Measurements from ENCODE around the gene GNG5.
"Not testable (repeated sequence)": the region's sequence is repeated elsewhere in the genome, so short reads cannot be mapped to it uniquely, and the experiment has no call there.

The GNG5 gene

DNA sequence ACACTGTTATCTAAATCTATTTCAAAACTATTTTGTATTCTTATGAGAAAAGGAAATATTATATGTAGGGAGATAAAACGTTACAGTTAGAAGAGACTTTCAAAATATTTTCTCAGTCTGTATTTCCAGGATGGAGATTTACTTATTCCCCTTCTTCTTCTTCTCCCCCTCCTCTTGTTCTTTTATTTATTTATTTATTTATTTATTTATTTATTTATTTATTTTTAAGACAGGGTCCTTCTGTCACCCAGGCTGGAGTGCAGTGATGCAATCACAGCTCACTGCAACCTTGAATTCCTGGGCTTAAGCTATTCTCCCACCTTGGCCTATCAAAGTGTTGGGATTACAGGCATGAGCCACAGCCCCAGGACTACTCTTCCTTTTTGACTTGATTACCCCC lies 30.2 kb downstream of the GNG5 start:
- Mint-ChIP-seq H3K27ac (no peak overlapping the region), H3K4me1 (peaks cover 17% of the 10 kb centered on the region), H3K4me3 (no peak overlapping the region), H3K9me3 (peaks cover 14% of the 10 kb centered on the region), H3K36me3 (peaks cover 20% of the 10 kb centered on the region), H3K27me3 (peaks cover 27% of the 10 kb centered on the region)
- CTCF ChIA-PET = interaction anchor here (0.7 kb wide), 1 partner anchor 67 kb away, joined by 3 read pairs; no protein-coding TSS in a partner anchor
- DNase-seq = no peak

DNA sequence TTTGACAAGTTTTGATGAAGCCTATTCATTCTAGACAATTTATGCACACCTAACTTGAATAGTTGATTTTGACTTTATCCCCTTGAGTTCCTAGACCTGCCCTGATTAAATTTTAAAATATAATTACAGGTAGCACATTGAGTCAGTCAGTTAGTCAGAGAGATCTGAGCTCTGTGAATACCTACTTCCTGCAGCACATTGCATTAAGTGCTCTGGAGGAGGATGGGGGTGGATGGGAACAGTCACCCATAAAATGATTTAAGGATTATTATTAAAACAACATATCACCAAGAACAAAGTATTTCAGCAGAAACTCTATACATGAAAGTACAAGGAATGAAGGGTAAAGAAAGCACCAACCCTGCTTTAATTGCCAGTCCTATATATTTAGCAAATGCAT lies 39.1 kb downstream of the GNG5 start:
- Mint-ChIP-seq H3K36me3 (no peaks in the 10 kb centered on the region), H3K27me3 (peaks cover 15% of the 10 kb centered on the region), H3K9me3 (no peaks in the 10 kb centered on the region), H3K27ac (no peak overlapping the region), H3K4me3 (no peak overlapping the region), H3K4me1 (no peaks in the 10 kb centered on the region)
- CTCF ChIA-PET = no interaction called here
- no peak for DNase-seq

DNA sequence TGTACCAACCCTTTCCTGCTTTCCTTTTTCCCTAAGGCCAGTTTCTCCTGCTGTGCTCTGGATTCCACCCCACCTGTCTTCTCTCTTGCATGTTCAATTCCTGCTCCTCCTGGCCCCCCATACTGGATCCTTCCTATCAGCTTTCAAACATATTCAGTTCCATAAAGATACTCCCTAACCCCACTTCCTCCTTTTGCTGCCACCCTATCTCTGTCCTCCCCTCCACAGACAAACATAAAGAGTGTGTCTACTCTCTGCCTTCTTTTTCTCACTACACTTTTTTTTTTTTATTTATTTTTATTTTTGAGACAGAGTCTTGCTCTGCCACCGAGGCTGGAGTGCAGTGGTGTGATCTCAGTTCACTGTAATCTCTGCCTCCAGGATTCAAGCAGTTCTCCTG lies 44.3 kb downstream of the GNG5 start:
- H3K36me3 Mint-ChIP-seq = no peaks in the 10 kb centered on the region
- no peaks in the 10 kb centered on the region for H3K4me1 Mint-ChIP-seq
- H3K4me3 Mint-ChIP-seq = no peak overlapping the region
- CTCF ChIA-PET = no interaction called here
- no peak overlapping the region for H3K27ac Mint-ChIP-seq
- DNase-seq = no peak
- no peaks in the 10 kb centered on the region for H3K9me3 Mint-ChIP-seq
- H3K27me3 Mint-ChIP-seq = peaks cover 26% of the 10 kb centered on the region

DNA sequence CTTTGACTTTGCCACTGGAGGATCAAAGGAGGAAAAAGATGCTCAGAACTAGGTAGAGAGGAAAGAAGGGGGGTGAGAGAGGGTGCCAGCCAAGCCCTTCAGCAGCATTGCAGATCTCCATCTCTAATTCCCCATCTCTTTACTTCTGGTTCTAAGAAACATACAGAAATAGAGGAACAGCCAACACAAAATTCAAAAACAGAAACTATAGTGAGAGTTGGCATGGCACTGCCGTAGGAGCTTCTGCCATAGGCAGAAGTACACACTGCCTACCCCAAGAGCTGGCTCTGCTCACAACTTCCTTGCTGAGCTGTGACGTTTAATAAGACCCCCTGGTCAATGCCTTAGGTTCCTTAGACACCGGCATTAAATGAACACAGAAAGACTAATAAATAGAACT lies 53.9 kb downstream of the GNG5 start:
- H3K9me3 Mint-ChIP-seq = no peaks in the 10 kb centered on the region
- no peak overlapping the region for H3K27ac Mint-ChIP-seq
- H3K36me3 Mint-ChIP-seq = no peaks in the 10 kb centered on the region
- DNase-seq = no peak
- H3K4me3 Mint-ChIP-seq = no peak overlapping the region
- CTCF ChIA-PET = no interaction called here
- peaks cover 17% of the 10 kb centered on the region for H3K27me3 Mint-ChIP-seq
- no peaks in the 10 kb centered on the region for H3K4me1 Mint-ChIP-seq

DNA sequence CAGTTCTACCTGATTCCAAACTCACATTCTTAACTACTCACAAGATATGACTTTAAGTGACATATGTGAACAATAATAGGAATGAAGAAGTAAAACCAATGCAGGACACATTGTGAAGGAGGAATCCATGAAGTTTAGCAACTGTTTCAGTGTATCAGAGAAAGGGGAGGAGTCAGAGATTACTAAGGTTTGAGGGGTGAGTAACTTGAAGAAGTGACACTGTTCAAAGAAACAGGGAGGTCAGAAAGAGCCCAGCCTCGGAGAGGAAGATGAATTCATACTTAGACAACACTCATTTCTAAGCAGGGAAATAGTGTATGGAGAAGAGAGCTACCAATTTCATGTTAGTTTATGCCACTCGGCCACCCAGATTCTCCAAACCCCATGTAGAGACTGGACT lies 55.5 kb downstream of the GNG5 start:
- CTCF ChIA-PET = no interaction called here
- H3K4me3 Mint-ChIP-seq = no peak overlapping the region
- peaks cover 4% of the 10 kb centered on the region for H3K9me3 Mint-ChIP-seq
- no peak for DNase-seq
- peaks cover 20% of the 10 kb centered on the region for H3K27me3 Mint-ChIP-seq
- H3K36me3 Mint-ChIP-seq = no peaks in the 10 kb centered on the region
- H3K27ac Mint-ChIP-seq = no peak overlapping the region
- no peaks in the 10 kb centered on the region for H3K4me1 Mint-ChIP-seq

DNA sequence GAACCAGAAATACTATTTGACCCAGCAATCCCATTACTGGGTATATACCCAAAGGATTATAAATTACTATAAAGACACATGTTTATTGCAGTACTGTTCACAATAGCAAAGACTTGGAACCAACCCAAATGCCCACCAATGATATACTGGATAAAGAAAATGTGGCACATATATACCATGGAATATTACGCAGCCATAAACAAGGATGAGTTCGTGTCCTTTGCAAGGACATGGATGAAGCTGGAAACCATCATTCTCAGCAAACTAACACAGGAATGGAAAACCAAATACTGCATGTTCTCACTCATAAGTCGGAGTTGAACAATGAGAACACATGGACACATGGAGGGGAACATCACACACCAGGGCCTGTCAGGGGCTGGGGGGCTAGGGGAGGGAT lies 57.7 kb downstream of the GNG5 start:
- H3K27ac Mint-ChIP-seq, H3K4me3 Mint-ChIP-seq, H3K9me3 Mint-ChIP-seq, DNase-seq, H3K36me3 Mint-ChIP-seq, H3K4me1 Mint-ChIP-seq: not testable (repeated sequence)
- CTCF ChIA-PET = interaction anchor here (1.7 kb wide), 1 partner anchor 10 kb away, joined by 4 read pairs; no protein-coding TSS in a partner anchor
- peaks cover 16% of the 10 kb centered on the region for H3K27me3 Mint-ChIP-seq
